H54 (cell line): ENCODE results near the gene TIMM17A.

Experiments used
- DNase-seq: peaks from one replicate; pipeline ENCODE4 v3.0.0; 2011; ENCODE audit warnings: low spot score, mixed read lengths; ENCODE audit not compliant: insufficient read length
- FAIRE-seq: peaks from 3 replicates; lab custom pipeline; 2011; peaks lifted over from hg19 to GRCh38; lab: Jason Lieb, UNC
- POLR2A ChIP-seq: IDR thresholded peaks from 2 replicates; pipeline ENCODE4 v1.6.1; 2011; ENCODE audit warnings: low read depth, mild to moderate bottlenecking, low read length

Gene TIMM17A

DNA sequence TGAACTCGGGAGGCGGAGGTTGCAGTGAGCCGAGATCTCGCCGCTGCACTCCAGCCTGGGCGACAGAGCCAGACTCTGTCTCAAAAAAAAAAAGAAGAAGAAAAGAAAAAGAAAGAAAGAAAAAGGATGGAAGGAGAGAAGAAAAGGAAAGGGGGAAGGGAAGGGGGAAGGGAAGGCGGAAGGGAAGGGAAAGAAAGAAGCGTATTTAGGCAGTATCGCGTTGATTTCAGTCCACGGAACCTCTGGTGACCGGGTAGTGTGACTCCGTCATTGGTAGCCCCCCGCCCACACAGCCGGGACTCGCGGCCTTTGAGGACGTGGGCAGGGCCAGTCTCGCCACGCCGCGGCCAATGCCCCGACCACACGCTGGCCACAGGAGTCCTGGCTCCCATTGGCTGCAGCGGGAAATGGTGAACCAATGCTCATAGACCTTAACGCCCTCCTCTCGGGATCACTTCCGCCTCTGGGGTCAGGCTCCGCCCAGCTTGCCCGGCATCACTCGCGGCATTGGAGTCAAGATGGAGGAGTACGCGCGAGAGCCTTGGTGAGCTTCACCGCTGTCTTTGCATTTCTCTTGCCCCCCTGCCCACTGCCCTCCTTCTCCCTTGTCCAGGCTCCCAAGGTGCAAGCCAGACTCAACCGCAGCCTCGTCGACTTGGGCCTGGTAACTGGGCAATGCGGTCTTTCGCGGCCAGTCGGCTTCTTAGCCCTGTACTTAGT is at the start of gene TIMM17A:
TSS of gene TIMM17A (plus strand) at position 495 of the 720 bp plus-strand sequence. CDS start at position 519, 24 bp downstream.
- peak; percentile 81 for TF ChIP-seq POLR2A
- DNase-seq: peak; percentile 91
- FAIRE-seq: peak; percentile 91

DNA sequence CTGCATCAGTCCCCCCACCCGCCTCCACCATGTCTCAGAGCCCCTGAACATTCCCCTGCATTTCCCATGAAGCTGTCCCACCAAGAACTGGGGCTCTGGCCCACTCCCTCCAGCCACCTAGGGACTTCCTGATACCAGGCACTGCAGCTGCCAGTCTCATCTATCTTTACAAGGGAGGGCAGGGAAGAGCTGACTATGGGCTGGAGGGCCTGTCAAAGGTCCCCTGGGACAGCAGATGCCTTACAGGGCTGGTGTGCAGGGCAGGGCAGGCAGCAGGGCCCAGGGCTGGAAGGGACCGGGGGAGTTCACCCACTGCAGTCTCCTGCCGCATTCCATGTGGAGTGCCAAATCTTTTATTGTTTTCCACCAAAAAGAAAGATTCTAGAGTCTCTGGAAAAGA is 49.0 kb upstream of the TIMM17A start:
- no peak for FAIRE-seq
- DNase-seq: no peak
- TF ChIP-seq POLR2A: no peak

DNA sequence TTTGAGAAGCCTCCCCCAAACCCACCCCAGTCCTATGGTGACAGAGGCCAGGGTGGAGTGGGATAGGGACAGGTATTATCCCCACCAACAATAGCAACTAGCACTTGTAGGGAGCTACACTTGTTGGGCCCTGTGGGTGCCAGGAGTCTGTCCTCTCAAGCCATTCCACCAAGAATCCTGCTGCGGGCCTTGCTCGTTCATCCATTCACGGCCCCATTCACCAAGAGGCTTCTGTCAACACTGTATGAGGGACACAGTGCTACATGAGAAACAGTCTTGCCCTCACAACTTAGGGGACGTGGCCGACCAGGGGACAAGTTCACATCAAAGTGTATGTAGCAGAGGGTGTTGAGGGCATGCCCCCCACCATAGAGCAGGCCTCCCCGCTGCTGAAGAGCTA is 47.7 kb upstream of the TIMM17A start:
- DNase-seq: no peak
- FAIRE-seq: no peak
- TF ChIP-seq POLR2A: no peak

DNA sequence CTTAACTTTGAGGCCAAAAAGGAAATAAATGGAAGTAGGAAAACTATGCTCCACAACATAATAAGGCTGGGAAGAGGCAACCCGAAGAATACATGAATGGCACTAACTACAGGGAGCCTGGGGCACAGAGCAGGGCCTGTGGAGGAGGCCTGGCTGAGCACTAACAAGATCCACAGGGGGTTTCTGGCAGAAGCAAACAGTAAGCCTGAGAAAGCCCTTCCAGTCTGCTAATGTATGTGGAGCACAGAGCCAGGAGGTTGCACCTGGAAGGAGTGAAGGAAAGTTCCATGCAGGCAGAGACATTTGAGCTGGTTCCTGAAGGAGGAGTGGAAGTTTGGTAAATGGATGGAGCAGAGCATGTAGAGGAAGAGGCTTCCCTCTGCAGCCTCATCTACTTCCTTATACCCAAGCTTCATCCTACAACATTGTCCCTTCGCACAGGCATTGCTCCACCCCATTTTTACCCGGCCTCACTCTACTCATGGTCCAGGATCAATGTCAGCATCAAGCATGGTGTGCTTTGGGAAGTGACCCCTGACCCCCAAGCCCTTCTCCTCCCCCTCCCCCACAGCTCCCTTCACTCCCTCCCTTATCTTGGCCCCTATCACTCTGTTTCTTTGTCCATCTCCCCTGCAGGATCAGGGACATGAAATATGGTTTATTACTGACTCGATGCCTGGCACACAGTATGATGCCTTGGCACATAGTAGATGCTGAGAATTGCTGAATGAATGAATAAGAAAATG is 43.3 kb upstream of the TIMM17A start:
- no peak for TF ChIP-seq POLR2A
- DNase-seq (no peak), FAIRE-seq (no peak)

DNA sequence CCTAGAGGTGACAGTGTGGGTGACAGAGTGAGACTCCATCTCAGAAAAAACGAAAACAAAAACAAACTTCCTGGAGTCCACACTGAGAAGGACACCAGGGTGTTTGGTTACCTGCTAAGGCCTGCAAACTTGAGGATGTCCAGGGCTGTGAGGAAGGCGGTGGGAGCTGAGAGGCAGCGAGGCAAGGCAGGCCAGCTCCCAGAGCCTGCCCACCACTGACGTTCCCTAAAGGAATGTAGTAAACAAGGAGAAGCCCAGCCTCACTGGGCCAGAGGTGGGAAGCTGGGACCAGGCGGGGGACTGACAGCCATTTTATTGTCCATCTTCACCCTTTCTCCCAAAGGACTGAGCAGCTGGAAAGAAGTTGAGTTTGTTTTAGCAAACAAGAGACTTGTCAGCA is 42.5 kb upstream of the TIMM17A start:
- DNase-seq (no peak), FAIRE-seq (no peak)
- TF ChIP-seq POLR2A: no peak

DNA sequence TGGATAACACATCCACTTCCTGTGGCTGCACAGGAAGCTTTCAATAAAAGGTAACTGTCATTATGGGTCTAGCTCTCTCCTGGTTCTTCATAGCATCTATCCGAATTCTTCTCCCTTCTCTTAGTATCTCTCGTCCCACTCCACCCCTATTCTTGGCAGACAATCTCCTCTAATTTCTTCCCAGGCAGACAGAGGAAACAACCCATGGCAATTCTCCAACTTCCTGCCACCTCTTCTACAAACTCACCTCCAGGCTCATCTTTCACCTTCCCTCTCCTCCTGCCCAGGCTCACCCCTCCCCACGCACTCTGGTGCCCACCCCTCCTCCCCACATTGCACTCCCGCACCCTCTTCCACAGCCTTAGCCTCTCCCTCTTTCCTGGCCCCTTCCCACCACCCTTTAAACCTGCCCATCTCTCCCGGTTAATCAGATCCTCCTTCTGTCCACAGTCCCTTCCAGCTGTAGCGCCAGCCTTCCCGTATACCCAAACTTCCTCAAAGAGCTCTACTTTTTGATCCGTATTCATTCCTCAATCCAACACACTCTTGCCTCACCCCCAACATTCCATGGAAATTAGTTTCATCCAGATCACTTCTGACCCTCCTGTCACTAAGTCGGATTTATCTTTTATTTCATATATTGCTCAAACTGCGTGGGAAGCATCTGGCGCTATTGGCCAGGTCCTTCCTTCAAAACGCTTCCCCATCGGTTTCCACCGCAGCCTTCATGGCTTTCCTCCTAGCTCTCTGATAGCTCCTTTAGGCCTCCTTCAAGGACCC is 40.7 kb upstream of the TIMM17A start:
- DNase-seq (no peak), FAIRE-seq (no peak)
- TF ChIP-seq POLR2A: no peak

DNA sequence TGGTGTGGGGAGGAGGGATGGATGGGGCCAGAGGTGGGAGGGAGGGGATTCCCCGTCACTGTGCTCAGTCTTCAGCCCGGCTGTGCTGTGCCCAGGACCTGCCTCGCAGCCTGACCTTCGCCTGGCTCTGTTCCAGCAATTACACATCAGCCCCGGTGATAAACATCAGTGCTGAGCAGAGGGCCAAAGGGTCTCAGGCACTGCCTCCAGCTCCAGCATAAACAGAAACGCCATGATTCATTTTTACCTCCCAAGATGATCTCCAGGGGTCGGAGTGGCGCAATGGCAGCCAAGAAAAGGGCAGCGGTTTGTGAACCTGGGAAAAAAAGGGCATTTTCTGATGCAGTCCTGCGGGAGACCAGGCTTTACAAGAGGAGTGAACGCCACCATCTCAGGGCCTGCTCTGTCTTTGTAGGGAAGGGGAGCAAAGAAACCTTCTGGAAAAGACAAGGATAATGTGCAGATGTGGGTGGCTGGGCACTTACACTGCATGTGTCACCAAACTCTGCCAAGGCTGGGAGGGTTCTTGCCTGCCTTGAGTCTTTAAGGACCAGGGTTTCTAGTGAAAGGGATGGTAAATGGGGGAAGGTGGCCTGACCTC is 38.6 kb upstream of the TIMM17A start:
- no peak for TF ChIP-seq POLR2A
- no peak for FAIRE-seq
- peak; percentile 83 for DNase-seq

DNA sequence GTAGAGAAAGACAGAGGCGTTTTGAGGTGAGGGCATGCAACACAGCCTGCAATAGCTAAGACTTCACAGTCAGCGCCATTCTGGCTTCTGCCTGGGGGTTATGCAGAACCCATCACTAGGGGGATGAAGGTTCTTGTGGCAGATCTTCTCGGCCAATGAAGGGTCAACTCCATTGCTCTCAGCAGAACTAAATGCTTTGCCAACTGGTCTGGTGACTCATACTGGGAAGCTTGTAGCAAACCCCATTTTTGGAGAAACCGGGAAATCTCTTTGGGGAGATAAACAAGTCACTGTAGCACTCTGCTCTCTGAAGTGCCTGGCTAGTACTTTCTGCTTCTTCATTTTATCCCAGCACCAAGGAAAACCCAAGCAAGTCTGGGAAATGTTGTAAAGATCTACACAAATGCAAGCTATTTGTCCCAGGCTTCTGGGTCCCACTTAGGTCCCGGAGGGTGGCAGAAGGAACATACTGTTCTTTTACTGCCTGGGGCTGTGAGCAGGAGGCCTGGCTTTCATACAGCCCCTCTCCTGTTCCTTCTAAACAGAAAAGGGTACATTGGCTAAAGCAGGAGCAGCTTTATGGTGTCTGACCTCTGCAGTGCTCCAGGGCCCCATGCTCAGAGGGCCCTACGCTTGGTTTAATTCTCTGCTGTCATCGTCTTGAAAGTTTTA is 37.8 kb upstream of the TIMM17A start:
- FAIRE-seq: no peak
- no peak for TF ChIP-seq POLR2A
- DNase-seq: no peak

DNA sequence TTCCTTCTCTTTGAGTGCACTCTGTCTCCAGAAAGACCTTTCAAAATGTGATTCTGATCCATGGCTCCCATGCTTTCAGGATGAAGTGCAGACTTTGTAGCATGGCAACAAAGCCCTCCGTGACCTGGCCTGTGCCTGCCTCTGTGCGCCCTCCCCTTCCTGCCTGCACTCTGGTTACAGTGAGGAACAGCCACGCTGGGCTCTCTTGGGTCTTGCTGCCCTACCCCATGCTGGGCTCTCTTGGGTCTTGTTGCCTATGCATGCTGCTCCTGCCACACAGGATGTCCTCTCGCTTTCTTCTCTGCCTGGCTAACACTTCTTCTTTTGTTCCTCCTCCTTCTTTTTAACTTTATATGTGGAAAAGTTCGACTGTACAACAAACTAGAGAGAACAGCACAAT is 37.0 kb upstream of the TIMM17A start:
- no peak for DNase-seq
- no peak for FAIRE-seq
- no peak for TF ChIP-seq POLR2A

DNA sequence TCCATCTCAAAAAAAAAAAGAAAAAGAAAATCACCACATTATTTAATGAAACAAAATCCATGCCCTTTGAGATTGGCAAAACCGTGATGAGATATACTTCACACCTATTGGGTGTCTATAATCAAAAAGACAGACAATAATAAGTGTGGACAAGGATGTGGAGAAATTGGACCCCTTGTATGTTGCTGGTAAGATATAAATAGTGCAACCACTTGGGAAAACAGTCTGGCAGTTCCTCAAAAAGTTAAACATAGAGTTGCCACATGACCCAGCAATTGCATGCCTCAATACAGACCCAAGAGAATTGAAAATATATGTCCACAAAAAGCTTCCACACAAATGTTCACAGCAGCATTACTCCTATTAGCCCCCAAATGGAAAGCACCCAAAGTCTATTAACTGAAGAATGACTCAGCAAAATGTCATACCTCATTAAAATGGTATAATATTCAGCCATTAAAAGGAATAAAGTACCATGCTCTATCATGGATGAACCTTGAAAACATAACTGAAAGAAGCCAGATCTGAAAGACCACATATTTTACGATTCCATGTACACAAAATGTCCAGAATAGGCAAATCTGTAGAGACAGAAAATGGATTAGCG is 33.2 kb upstream of the TIMM17A start:
- FAIRE-seq (no peak), DNase-seq (no peak)
- no peak for TF ChIP-seq POLR2A

DNA sequence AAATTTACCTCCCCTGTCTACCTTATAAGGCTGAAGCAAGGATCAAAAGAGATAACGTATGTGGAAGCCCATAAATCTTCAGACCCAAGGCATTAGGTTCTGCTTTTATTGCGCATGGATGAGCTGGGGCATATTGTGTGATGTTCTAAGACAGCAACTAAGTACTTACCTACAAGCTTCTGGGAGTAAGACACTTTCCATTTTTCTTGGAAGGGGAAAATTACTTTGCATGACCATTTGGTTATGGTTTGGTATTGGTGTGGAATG is 30.1 kb upstream of the TIMM17A start:
- DNase-seq (no peak), FAIRE-seq (no peak)
- no peak for TF ChIP-seq POLR2A

DNA sequence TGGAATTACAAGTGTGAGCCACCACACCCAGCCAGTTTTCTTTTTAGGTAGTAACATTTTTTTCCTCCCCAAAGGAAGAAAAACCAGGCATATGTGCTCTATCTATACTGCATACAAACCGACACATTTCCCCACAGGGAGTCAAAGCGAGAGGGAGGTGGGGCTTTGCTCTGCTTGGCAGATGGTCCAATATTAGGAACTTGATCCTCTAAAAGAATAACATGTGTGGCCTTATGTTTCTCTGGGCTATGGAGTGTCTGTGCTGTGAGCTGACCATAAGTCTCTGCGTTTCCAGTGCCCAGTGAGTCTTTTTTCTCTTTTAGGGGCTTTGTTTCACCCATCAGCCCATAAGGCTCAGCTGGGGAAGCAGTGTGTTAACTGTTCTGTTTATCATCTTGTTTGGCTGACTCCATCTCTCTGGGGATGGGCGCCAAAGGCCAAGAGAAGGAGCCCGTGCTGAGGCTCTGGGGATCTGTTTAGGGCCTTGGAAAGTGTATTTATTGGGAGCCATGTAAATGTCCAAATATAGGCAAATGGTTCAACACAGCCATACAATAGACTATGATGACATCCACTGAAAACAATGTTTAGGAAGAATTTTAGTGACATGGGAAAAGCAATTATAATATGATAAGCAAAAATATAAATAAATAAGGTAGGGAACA is 29.2 kb upstream of the TIMM17A start:
- DNase-seq (no peak), FAIRE-seq (no peak)
- no peak for TF ChIP-seq POLR2A

DNA sequence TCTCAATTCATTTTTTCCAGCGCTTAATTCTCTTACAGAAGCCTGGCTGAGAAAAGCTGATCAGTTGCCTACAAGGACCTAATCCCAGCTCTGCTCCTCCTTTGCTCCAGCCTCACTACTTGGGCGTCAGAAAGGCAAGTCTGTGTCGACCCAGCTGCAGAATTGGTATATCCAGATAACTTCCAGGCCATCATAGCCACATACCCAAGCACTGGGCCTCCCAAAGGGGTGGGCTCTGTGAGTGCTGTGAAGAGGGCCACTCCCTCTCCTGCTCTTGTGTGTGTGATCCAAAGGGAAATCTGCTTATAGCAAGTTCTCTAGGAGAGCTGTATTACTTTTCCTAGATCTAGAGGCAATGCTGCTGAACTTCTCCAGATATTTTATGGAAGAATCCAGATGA is 27.0 kb upstream of the TIMM17A start:
- FAIRE-seq (no peak), DNase-seq (no peak)
- no peak for TF ChIP-seq POLR2A

DNA sequence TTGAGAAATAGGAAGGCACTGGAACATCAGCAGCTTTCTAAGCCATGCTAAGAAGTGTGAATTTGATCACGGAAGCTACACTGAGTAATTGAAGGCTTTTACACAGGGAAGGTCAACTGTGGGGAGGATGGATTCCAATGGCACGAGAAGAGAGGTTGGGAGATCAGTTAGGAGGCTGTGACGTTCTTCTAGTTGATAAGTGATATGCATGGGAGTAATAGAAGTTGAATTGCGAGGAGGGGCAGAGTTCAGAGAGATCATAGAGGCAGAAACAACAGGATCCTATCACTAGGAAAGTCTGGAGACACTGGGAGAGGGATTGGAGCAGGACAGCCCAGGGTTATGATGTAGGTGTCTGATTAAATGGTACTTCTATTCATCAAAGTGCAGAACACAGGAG is 25.2 kb upstream of the TIMM17A start:
- FAIRE-seq (no peak), DNase-seq (no peak)
- no peak for TF ChIP-seq POLR2A
